ENCODE data around the gene C19orf25.
"Not testable (repeated sequence)": the region's sequence is repeated elsewhere in the genome, so short reads cannot be mapped to it uniquely, and the experiment has no call there.

The C19orf25 gene

DNA sequence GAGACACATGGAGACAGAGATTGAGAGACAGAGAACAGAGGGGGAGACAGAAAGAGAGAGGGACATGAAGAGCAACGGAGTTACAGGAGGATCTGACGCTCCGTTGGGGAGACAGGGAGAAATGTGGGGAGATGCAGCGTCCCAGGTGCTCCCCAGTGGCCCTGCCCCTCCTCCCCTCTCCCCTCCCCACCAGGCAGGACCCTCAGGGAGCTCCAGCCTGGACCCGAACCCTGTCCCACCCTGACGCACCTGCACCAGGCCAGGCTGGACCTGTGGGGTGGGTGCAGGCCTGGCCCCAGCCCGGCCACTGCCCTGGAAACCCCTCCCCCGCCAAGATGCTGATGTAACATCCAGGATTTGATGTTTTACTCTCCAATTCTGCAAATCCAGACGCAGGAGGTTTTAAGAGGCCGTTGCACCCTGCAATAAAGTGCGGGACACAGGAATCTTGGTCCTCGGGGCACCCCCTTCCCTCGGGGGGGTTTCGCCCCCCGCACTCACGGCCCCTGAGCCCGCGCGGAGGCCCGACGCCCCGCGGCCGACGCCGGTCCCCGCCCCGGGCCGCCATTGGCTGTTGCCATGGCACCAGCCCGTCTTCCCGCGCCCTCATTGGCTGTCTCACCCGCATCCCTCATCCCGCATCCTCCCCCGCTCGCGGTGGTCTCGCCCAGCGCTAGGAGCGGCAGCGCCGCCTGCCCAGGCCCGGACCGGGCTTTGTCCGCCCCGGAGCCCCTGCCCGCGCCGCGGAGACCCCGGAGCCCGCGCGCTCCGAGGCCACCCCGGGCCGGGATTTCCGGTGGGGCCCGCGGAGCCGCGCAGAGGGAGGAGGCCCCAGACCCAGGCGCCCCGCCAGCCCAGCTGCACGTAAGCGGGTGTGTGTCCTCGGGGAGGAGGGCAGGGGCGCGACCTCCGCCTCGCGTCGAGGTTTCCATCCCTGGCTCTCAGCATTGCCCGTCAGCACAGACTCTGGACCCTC, 29.3 kb downstream of the C19orf25 start, which contains the start of gene APC2:
APC2 (plus strand) TSS at position 655 of the 976 bp plus-strand sequence. CDS start 2,881 bp downstream, outside the sequence.
- DNase-seq (ENCODE audit: low read depth): no peak

- DNase-seq (ENCODE audit: low read depth): no peak
These were observed 31.1 kb downstream of the C19orf25 start for GRCh38 chr19:1447944-1448343.

DNA sequence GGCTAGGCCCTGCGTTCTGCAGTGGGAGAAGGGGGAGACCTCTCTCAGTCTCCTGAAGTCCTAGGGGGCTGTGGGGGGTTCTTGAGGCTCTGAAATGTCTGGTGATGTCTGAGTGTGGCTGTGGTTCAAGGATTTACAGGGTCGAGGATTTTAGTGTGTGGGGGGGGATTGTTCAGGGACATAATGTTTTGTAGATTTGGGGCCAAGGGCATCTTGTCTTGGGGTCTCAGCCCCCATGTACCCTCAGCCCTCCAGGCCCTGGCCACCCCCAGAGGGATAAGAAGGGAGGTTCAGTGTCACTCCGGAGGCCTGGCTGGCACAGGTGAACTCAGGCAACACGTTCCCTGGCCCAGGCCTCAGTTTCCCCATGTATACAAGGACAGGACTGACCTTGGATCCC, 31.5 kb downstream of the C19orf25 start:
- DNase-seq (ENCODE audit: low read depth): no peak

- no peak for DNase-seq (ENCODE audit: low read depth)
These were observed 32.1 kb downstream of the C19orf25 start for GRCh38 chr19:1446713-1447481.

- no peak for DNase-seq (ENCODE audit: low read depth)
These were observed 32.9 kb downstream of the C19orf25 start for GRCh38 chr19:1445932-1446712.

DNA sequence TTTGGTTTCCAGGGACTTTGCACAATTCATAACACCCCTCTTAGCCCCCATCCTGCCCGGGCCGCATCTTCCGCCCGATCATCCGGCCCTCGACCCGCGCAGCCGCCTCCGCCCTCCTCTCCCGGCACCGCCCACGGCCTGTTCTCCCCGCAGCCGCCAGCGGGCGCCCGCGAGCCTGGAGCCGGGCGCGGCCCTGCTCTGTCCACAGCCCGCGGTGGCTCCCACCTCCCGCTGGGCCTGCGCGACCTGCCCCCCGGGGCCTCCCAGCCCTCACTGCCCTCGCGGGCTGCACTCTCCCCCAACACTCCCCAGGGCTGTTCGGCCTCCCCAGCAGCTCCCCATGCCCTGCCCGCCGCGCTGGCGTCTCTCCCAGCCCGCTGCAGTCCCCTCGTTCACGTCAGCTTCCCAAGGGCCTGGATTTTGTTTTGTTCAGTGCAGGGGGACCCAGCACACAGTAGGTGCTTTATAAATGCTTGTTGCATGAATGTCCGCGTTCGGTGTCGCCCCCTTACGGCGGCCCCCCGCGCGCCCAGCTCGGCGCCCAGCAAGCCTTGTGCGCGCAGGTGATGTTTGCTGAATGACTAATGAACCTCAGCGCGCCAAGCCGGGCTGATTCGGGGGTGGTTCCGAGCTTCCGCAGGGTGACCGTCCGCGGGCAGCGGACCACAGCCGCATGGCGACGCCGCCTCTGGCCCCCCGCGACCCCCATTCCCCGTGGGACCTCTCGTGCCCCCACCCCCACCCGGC, 33.7 kb downstream of the C19orf25 start:
- DNase-seq (ENCODE audit: low read depth): peak; percentile 46

- no peak for DNase-seq (ENCODE audit: low read depth)
These were observed 37.2 kb downstream of the C19orf25 start for GRCh38 chr19:1441677-1442438.

GRCh38 chr19:1441022-1441426, 38.0 kb downstream of the C19orf25 start:
- no peak for DNase-seq (ENCODE audit: low read depth)

DNA sequence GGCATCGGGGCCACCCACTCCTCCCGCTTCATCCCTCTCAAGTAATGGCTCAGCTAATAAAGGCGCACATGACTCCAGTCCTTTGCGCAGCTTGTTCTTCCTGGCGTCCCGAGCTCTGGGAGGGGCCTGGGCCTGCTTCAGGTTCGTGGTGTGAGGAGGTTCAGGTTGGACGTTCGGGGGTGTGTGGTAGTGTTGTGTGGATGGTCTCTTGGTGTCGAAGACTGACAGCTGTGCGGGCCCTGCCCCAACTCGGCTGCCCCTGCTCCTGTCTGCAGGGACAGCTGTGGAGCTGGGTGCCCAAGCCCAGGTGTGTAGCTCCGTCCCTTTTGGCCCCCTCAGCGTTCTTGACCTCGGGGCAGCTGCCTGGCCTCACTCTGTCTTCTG, 38.6 kb downstream of the C19orf25 start:
- DNase-seq (ENCODE audit: low read depth): no peak

DNA sequence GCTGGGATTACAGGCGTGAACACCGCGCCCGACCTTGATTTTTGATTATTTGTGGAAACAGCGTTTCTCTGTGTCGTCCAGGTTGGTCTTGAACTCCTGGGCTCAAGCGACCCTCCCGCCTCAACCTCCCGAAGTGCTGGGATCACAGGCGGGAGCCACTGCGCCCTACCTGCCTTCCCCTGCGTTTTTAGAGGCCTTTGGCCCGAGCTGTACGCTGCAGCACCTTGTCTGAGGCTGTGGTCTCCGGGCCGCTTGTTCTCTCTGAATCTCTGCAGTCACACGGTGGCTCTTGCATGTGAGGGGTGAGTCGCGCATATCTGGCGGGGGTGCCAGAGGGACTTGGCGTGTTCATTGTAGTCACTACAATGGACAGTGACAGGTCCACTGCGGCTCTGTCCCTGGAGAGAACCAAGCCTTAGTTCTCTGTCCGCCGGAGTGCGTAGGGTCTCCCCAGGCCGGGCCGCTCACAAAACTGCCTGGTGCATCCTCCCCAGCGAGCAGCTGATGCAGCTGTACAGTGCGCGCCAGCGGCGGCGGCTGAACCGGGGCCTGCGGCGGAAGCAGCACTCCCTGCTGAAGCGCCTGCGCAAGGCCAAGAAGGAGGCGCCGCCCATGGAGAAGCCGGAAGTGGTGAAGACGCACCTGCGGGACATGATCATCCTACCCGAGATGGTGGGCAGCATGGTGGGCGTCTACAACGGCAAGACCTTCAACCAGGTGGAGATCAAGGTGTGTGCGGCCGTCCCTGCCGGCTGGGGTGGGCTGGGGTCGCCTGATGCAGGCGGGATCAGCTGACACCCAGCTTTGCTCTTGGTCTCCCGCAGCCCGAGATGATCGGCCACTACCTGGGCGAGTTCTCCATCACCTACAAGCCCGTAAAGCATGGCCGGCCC, 39.2 kb downstream of the C19orf25 start:
- not testable (repeated sequence) for DNase-seq (ENCODE audit: low read depth)

GRCh38 chr19:1438933-1439354, 40.1 kb downstream of the C19orf25 start:
- no peak for DNase-seq (ENCODE audit: low read depth)

GRCh38 chr19:1438035-1438932, 40.7 kb downstream of the C19orf25 start, which contains the start of gene RPS15:
Gene RPS15 (plus strand): TSS chr19:1438396. CDS start chr19:1438426, 30 bp downstream.
- peak; percentile 81 for DNase-seq (ENCODE audit: low read depth)

- DNase-seq (ENCODE audit: low read depth): no peak
These were observed 41.4 kb downstream of the C19orf25 start for GRCh38 chr19:1437609-1438008.

DNA sequence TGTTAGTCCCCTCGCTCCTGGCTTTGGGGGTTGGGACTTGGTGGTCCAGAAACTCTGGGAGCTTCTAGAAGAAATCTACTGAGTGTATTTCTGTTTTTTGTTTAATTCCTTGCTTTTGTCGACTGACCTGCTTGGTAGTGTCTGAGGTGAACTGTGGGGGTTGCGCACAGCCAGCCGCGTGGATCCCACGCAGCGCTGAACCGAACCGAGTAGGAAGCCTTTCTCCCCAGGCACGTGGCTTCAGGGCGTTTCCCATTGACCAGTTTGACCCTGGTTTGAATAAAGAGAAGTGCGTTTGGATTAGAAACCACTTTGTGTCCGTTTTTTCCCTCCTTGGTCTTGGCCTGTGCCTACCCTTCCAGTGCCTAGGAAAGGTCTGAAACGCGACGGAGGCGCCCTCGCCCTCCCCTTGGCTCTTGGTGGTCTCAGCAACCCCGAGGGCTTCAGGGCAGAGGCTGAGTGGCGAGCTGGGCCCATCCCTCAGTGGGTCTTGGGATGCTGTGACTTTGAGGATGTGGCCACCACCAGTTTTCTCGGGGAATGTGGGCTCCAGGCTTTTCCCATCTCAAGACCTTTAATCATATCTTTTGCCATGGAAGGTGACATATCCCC, 43.5 kb downstream of the C19orf25 start:
- DNase-seq (ENCODE audit: low read depth): no peak

GRCh38 chr19:1434577-1435060, 44.4 kb downstream of the C19orf25 start:
- no peak for DNase-seq (ENCODE audit: low read depth)

GRCh38 chr19:1434040-1434366, 45.0 kb downstream of the C19orf25 start:
- no peak for DNase-seq (ENCODE audit: low read depth)

GRCh38 chr19:1433119-1434039, 45.6 kb downstream of the C19orf25 start:
- no peak for DNase-seq (ENCODE audit: low read depth)
